Cardiac fibroblast (primary cell): ENCODE data around the gene SMOC1.

Experiments used
- DNase-seq, 2 donors: peaks; one replicate each; pipeline versions ENCODE4 v3.0.0 to v3.0.0-alpha.2; 2010; ENCODE audit warnings: low read depth in 2 of 2
- H3K4me3 ChIP-seq, 2 donors: replicated peaks in 1 of 2; 1 replicate in 1 of 2; 2 replicates in 1 of 2; pipeline ENCODE4 v1.5.1; 2011; ENCODE audit warnings: low read depth in 2 of 2, low read length in 2 of 2, mild to moderate bottlenecking in 2 of 2, moderate library complexity in 1 of 2
- CTCF ChIP-seq: IDR thresholded peaks from one replicate; pipeline ENCODE4 v1.5.1; 2011; ENCODE audit warnings: low read depth, mild to moderate bottlenecking, low read length, inconsistent platforms

SMOC1 gene

GRCh38 chr14:70048313-70048654 is 169.1 kb downstream of the SMOC1 start:
- no peak overlapping the region for H3K4me3 ChIP-seq
- TF ChIP-seq CTCF, result no peak
- no peak for DNase-seq

- no peak for TF ChIP-seq CTCF
- no peak for DNase-seq
- H3K4me3 ChIP-seq, result no peak overlapping the region
Measured at GRCh38 chr14:70049605-70050004, 170.4 kb downstream of the SMOC1 start.

- H3K4me3 ChIP-seq, result no peak overlapping the region
- DNase-seq, result no peak
- no peak for TF ChIP-seq CTCF
Measured at GRCh38 chr14:70050136-70050535, 170.9 kb downstream of the SMOC1 start.

GRCh38 chr14:70052990-70053389 is 173.8 kb downstream of the SMOC1 start:
- no peak overlapping the region for H3K4me3 ChIP-seq
- peak; percentile 36 to 38 for DNase-seq
- no peak for TF ChIP-seq CTCF

- DNase-seq, result no peak
- no peak for TF ChIP-seq CTCF
- no peak overlapping the region for H3K4me3 ChIP-seq
Measured at GRCh38 chr14:70057519-70058136, 178.4 kb downstream of the SMOC1 start.

- DNase-seq, result no peak
- no peak for TF ChIP-seq CTCF
- H3K4me3 ChIP-seq, result no peak overlapping the region
Measured at GRCh38 chr14:70059545-70059944, 180.3 kb downstream of the SMOC1 start.

GRCh38 chr14:70061108-70061507 is 181.9 kb downstream of the SMOC1 start:
- DNase-seq, result peak in 1 of 2 donors; percentile 2
- H3K4me3 ChIP-seq, result no peak overlapping the region
- no peak for TF ChIP-seq CTCF
